HG03045 (cell line): ENCODE measurements around the gene SCNN1A.

Experiments
- ATAC-seq: cut with Tn5 transposase; IDR thresholded peaks from one replicate; pipeline ENCODE4 v1.9.1; 2021; ENCODE audit warnings: mild to moderate bottlenecking, moderate library complexity; ENCODE audit not compliant: unreplicated experiment

Gene SCNN1A

DNA sequence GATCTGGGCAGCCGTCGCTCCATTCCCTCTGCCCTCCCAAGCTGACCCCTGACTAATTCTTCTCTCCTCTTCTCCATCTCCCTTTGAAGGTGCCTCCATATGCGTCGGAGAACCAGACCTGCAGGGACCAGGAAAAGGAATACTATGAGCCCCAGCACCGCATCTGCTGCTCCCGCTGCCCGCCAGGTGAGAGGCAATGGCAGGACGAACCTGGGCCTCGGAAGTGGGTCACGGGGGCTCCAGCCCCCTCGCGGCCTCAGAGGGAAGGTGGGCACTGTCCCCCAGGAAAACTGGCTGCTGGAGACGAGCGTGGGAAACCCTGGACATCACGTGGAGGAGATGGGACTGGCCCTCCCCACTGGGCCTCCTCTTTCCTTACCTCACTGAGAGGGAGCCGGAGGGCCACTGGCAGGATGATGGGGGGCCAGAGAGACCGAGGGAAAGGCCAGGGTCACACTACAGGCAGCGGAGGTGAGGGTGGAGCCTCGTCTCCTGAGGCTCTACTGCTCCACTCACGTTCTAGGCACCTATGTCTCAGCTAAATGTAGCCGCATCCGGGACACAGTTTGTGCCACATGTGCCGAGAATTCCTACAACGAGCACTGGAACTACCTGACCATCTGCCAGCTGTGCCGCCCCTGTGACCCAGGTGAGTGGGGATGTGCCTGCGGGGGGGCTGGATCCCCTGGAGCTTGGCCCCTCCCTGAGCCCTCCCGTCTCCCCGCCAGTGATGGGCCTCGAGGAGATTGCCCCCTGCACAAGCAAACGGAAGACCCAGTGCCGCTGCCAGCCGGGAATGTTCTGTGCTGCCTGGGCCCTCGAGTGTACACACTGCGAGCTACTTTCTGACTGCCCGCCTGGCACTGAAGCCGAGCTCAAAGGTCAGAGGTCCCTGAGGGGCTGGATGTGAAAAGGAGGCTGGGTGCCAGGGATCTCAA lies 9.4 kb upstream of the SCNN1A start:
- no peak for ATAC-seq

DNA sequence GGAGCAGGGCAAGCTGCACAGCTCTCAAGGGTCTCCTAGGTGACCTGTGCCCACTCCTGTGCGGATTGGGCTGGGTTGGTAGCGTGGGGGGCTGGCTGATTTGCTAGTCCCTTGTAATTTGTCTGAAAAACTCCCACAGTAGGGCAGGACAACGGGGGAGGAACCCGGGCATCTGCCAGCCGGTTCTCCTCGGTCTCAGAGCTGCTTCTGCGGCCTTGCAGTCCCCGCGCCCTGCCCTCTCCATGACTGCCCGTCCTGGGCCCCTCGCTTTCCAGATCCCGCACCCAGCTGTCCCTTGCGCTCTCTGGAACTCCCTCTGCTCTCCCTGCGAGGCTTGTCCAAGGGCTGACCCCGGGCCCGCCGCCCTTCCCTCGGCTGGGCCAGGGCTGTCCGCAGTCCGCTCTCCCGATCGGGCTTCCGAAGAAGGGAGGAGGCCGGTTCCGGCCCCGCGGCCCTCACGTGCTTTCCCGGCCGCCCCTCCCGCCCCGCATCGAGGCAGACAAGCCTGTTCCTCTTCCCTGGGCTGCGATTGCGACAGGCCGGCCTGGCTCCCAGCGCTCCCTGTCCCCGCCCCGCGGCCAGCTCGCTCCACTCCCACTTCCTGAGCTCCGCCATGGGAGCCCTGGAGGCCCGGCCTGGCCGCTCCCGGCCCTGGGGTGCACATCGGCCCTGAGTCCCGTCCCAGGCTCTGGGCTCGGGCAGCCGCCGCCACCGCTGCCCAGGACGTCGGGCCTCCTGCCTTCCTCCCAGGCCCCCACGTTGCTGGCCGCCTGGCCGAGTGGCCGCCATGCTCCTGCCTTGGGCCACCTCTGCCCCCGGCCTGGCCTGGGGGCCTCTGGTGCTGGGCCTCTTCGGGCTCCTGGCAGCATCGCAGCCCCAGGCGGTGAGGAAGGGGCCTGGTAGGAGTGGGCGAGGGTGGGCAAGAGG lies 8.5 kb upstream of the SCNN1A start, which contains the start of gene LTBR:
Gene LTBR (plus strand): TSS at position 591 of the 927 bp plus-strand sequence. CDS start 197 bp downstream, at position 788.
- no peak for ATAC-seq

DNA sequence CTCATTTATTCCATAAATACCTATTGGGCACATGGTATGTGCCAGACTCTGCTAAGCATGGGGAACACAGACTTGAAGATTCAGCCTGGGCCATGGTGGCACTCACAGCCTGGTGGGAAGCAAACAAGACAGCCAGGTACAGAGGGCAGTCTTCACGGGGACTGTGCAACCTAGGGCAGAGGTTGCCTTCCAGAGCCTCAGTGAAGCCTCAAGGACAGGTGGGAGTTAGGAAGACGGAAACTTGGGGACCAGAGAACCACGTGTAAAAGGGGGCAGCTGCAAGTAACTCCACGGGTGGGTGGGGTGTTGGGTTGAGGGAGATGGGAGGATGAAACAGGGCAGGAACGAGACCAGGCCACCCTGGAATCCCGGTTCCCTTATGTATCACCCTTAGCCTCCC lies 7.6 kb upstream of the SCNN1A start:
- ATAC-seq = no peak

DNA sequence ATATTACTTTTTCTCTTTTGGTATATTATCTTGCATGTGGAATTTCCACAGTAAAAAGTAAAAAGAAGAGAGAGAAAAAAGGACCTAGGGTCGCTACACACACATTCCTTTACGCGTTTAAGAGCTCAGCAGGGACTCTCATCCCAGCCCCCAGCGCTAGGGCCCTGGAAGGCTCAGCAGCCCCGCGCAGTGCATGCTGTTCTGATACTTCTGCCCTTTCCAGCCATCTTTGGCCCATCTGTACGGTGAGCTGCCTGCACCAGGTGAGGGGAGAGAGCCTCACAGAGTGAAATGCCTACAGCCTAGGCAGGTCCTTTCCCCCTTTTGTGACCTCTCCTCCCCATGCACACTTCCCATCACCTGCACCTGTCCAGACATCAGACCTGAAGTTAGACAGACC lies 7.0 kb upstream of the SCNN1A start:
- ATAC-seq = no peak

DNA sequence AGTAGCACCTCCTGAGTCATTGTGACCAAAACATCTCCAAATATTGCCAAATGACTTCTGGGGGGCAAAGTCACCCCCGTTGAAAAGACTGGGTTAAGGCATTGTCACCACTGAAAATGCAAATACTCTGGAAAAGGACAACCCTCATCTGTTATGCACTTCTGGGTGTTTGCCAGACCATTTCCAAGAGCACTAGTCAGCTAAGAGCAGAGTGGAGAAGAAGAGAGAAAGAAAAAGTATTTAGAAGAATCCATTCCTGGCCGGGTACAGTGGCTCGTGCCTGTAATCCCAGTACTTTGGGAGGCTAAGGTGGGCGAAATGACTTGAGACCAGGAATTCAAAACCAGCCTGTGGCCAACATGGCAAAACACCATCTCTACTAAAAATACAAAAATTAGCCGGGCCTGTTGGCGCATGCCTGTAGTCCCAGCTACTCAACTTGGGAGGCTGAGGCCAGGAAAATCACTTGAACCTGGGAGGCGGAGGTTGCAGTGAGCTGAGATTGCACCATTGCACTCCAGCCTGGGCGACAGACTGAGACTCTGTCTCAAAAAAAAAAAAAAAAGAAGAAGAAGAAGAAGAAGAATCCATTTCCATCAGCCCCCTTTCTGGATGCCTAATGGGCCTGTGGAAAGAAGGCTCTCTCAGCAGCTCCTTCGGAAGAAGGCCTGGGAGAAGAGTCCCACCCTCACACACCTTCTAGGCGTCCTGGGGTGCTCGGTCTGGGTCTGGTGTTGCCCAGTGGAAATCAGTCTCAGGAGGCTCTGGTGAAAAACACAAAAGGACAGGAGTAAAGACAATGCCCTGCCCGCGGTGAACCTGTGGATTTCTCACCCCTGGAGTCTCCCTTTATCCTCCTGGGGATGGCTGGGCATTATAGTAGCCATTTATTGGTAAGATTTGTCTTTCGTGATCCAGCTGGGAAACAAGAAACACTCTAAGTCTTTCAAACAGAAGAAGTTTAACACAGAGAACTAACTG lies 5.1 kb upstream of the SCNN1A start:
- no peak for ATAC-seq

DNA sequence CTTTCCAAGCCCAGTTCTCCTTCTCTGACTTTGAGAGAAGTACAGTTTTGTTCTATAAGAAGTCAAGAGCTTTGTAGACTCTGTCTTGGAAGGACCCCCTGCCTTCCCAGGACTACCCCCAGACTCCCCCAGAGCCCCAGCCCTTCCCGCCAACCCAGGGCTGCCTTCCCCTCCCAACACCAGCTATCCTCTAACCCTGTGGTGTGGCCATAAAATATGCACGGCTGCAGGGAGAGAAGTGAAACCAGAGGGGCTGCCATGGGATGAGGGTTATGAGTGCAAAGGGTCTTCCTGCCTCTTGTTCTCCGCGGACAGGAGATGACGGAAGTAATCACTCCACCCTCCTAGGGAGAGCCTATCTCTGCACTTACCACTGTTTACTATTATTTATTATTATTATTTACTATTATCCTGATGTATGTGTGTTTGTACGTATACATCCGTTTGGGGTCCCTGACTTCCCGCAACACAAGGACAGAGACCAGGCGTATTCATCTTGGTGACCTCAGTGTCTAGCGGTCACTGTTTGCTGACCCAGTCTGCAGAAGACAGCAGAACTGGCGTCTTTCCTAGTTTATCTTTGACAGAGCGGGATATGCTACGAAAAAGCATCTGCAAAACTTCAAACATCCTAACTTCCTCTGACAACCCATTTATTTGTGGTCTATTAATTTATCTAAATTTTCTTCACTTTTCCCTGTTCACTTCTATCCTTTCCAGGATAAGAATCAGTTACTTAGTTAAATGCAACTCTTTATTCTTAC lies 3.5 kb upstream of the SCNN1A start:
- no peak for ATAC-seq

DNA sequence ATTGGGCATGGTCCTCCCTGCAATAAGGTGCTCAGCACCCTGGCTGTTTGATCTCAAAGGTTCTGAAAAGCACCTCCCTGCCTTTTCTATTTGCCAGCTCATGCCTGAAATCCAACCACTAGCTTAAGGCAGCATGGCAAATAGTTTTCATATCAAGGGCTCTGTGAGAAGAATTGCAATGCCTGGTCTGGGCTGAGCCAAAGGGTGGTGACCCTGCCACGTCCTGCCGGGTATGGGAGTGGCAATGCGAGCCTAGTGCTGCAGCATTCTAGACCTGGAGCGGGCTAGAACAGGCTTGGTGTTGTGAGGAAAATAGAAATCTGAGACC lies 2.3 kb upstream of the SCNN1A start:
- no peak for ATAC-seq

DNA sequence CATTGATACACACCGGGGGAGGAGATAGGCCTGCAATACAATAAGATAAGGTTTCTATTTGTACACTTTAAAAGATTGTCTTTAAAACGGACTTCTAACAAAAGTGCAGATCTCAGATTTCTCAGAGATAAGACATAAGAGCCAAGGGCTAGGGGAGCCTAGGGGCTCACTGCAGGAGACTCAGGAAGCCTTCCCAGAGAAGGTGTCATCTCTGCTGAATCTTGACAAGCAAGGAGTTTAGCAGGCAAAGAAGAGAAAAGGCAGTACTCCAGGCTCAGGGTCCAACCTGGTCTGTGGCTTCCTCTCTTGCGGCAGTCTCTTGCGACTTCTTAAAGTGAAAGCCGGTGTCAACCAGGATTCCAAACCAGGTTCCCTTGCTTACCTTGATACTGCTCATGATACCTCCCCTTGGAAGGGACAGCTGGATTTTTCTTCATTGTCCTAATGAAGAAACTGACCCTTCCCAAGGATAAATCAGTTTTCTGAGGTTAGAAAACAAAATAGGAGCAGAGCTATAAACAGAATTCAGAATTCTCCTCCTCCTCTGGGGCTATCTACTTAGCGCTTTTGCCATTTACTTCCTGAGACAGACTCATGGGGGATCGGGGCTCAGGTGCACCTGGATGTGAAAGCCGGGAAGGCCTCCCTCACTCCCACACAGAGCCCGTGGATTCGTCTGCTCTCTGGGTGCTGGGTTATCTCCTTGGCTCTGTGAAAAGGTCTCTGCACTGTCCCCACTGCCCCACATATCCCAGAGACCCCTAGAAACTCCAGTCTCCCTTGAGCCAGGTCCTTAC lies 1.7 kb upstream of the SCNN1A start:
- no peak for ATAC-seq

DNA sequence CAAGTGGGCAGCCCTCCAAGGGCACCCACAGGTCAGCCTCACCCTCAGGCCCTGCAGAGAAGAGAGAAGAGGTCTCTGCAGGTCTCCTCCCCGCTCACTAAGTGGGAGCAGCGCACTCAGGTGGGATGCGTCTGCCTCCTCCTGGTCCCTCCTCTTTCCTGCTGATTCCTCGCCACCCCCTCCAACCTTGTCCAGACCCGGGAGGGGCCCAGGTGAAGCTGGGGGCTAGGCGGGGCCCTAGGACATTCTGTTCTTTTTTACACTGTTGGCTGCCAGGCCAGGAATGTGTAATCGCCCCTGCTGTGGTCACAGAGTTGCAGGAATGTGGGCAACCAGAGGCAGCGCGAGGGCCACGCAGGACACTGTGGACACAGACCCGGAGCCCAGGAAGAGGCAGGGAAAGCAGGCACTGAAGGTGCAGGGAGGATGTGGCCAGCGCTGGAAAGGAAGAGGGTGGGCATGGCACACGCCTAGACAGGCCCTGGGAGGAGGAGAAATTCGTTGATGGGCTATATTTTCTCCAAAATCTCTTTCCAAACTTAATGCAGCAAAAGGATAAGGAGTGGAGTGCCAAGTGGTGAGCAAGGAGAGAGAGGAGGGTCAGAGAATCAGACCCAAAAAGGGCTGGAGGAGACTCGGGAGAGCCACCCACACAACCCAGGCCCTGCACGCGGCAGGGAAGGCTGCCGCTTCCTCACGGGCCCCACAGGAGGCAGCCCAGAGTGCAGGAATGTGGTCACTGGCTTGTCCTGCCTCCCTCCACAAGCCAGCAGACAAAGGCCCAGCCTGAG lies 911 bp upstream of the SCNN1A start:
- no peak for ATAC-seq

DNA sequence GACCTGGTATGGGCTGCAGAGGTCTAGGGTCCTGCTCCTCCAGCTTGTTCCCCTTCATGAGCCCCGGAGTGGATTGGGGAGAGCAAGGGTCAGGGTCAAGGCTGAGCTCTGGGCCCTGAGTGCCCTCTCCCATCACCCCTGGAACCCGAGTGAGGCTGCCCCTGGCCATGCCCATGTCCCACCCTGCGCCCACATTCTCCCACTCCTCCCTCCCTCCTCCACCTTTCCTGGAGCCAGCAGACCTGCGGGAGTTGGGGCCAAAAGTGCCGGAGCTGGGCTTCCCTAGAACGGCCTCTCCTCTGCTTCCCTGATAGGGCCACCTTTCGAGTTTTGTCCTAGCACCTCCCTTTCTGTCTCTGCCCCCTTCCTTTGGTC lies 590 bp downstream of the SCNN1A start:
- no peak for ATAC-seq

DNA sequence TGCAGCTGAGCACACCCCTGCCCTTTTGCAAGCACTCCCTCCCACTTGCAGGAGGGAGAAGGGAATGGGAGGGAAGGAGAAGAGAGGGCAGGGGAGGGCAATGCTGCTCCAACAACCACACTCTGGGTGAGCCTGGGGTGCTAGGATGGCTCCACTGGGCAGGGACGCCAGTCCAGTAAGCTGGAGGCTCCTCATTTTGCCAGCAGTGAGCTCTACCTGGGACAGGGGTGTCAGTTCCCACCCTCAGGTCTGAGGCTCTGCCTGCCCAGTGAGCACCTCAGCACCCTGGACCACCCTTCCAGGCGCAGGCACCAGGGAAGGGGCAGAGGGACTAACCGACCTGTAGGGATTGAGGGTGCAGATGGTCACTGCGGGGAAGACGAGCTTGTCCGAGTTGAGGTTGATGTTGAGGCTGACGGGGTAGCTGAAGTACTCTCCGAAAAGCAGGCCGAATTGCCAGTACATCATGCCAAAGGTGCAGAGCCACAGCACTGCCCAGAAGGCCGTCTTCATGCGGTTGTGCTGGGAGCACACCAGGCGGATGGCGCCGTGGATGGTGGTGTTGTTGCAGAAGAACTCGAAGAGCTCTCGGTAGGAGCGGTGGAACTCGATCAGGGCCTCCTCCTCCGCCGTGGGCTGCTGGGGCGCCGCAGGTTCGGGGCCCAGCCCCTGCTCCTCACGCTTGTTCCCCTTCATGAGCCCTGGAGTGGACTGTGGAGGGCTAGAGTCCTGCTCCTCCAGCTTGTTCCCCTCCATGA lies 1.2 kb downstream of the SCNN1A start:
- no peak for ATAC-seq

DNA sequence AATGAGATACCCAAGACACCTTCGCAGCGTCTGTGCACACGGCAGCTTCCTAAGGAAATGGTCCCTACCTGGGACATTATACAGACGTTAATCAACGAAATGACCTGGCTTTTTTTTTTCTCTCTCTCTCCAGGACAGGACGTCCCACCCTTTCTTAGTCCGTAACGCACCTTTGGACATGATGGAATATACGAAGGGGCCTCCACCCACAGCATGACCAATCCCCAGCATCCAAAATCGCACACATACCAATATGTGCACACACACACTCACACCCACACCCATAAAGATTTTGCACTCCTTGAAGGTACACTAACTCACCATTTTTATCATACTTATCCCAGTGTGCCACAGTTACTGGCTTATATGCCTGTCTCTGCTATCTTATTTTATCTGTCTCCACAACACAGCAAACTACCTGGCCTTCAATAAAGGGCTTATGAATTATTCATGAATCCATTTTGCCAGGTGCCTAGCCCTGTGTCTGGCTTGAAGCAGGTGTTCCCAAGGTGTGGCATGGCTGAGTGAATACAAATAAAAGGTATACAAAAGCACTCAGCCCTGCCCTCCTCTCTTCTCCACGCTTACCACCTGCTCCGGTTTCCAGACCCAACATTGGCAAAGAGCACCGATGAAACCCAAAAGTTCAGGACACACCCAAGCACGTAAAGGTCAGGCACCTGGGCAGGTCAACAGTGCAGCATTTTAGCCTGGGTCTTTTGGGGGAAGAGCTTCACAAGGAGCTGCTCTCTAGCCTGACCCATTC lies 2.2 kb downstream of the SCNN1A start:
- no peak for ATAC-seq

DNA sequence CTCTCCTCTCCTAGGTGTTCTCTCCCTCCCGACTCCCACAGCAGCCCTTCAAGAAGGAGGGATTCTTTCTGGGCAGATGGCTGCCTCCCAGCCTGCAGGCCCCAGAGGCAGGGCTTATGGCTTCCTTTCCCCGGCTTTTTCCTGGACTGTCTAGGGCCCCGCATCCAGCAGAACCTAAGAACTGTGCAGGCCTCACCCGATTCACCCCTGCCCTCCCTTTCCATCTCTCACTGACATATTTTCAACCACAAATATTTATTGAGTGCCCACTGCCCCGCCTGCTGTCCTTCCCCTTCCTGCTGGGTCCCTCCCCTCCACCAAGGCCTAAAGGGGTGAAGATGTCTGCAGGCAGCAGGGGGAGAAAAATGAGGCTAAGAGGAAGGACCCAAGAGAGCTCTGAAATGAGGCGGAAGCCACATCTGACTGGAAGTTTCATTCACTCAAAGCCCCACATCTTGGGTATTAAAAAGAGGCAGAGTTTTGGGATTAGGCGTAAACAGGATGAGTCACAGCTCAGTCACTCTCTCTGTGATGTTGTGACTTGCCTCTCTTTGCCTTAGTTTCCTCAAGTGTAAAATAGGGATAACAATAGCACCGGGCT lies 2.9 kb downstream of the SCNN1A start:
- no peak for ATAC-seq

DNA sequence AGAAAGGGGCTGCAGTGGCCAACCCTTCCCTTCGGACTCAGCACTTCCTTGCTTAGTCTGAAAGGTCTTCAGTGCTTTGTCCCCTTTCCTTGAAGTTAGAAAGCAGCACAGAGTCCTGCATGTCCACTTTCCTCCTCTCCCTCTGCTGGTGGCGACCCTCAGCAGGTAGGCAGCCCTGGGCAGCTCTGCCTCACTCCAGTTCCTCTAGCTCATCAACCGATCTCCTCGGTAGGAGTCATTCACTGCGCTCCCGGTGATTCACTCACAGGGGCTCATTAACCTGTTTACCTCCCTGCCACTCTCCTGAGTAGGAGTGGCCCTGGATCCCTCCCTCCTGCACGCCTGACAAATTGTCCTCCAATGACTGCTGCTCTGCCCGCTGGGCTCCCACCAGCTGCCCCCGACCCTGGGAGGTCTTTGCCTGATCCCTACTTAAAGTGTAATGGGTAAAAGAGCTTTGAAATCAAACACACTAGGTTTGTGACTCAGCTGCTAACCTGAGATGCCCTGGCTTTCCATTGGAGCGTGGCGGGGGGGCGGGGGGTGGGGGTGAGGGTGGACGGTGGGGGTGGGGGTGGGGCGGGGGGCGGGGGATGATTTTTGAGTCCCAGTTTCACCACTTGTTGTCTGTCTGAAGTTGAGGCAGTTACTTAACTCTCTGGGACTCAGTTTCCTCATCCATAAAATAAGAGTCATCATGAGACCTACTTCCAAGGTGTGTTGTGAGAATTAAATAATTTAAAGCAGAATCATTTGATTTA lies 4.2 kb downstream of the SCNN1A start:
- no peak for ATAC-seq

DNA sequence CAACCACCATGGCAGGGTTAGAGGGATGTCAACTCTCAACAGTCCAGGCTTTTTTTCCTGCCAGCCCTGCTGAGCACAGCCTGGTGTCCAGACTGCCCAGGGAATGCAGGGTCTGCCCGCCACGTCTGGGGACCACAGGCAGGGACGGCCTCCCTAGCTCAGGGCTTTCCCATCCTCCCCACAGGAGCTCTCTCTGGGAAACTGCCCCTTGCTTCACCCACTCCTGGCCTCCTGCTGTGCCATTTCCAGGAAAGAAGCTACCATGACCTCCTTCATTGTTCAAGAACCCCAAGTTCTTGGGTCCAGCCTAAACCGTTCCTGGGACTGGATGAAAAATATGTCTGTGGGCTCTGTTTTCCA lies 4.8 kb downstream of the SCNN1A start:
- no peak for ATAC-seq
